GM21423 (cell line): ENCODE data around the gene CYP27A1.

Source experiments
- ATAC-seq: cut with Tn5 transposase; IDR thresholded peaks from one replicate; pipeline ENCODE4 v1.9.1; 2021; ENCODE audit warnings: mild to moderate bottlenecking, moderate library complexity; ENCODE audit not compliant: unreplicated experiment

The CYP27A1 gene

GRCh38 chr2:218781691-218782527 is at the start of gene CYP27A1:
Gene CYP27A1 (plus strand): TSS chr2:218782147. CDS start chr2:218782183, 36 bp downstream.
- no peak for ATAC-seq

GRCh38 chr2:218732761-218733158 is 49.2 kb upstream of the CYP27A1 start:
- no peak for ATAC-seq

- ATAC-seq, result peak; percentile 62
These were observed 48.6 kb upstream of the CYP27A1 start for GRCh38 chr2:218733171-218734021.

GRCh38 chr2:218734190-218734975 is 47.6 kb upstream of the CYP27A1 start:
- no peak for ATAC-seq

GRCh38 chr2:218736531-218736930 is 45.4 kb upstream of the CYP27A1 start:
- ATAC-seq, result no peak

GRCh38 chr2:218743068-218743467 is 38.9 kb upstream of the CYP27A1 start:
- peak; percentile 48 for ATAC-seq

- no peak for ATAC-seq
These were observed 37.3 kb upstream of the CYP27A1 start for GRCh38 chr2:218744615-218745014.

GRCh38 chr2:218745160-218745558 is 36.8 kb upstream of the CYP27A1 start:
- no peak for ATAC-seq

GRCh38 chr2:218745559-218746469 is 36.1 kb upstream of the CYP27A1 start:
- ATAC-seq, result no peak

GRCh38 chr2:218746470-218746795 is 35.5 kb upstream of the CYP27A1 start:
- no peak for ATAC-seq

GRCh38 chr2:218746960-218747359 is 35.0 kb upstream of the CYP27A1 start:
- no peak for ATAC-seq

GRCh38 chr2:218748741-218749441 is 33.1 kb upstream of the CYP27A1 start:
- ATAC-seq, result no peak

- ATAC-seq, result no peak
These were observed 27.7 kb upstream of the CYP27A1 start for GRCh38 chr2:218754201-218754600.

GRCh38 chr2:218754781-218755180 is 27.2 kb upstream of the CYP27A1 start:
- ATAC-seq, result no peak

- no peak for ATAC-seq
These were observed 26.8 kb upstream of the CYP27A1 start for GRCh38 chr2:218755198-218755566.

- ATAC-seq, result no peak
These were observed 26.2 kb upstream of the CYP27A1 start for GRCh38 chr2:218755567-218756404.

- ATAC-seq, result no peak
These were observed 25.2 kb upstream of the CYP27A1 start for GRCh38 chr2:218756599-218757377.

GRCh38 chr2:218761795-218762194 is 20.2 kb upstream of the CYP27A1 start:
- no peak for ATAC-seq
